GM21825 (cell line): ENCODE results near the gene PLOD3.
"Not testable (repeated sequence)": the region's sequence is repeated elsewhere in the genome, so short reads cannot be mapped to it uniquely, and the experiment has no call there.

Experiments used
- ATAC-seq: cut with Tn5 transposase; IDR thresholded peaks from one replicate; pipeline ENCODE4 v1.9.1; 2021; ENCODE audit warnings: mild to moderate bottlenecking, moderate library complexity; ENCODE audit not compliant: unreplicated experiment

PLOD3 gene

DNA sequence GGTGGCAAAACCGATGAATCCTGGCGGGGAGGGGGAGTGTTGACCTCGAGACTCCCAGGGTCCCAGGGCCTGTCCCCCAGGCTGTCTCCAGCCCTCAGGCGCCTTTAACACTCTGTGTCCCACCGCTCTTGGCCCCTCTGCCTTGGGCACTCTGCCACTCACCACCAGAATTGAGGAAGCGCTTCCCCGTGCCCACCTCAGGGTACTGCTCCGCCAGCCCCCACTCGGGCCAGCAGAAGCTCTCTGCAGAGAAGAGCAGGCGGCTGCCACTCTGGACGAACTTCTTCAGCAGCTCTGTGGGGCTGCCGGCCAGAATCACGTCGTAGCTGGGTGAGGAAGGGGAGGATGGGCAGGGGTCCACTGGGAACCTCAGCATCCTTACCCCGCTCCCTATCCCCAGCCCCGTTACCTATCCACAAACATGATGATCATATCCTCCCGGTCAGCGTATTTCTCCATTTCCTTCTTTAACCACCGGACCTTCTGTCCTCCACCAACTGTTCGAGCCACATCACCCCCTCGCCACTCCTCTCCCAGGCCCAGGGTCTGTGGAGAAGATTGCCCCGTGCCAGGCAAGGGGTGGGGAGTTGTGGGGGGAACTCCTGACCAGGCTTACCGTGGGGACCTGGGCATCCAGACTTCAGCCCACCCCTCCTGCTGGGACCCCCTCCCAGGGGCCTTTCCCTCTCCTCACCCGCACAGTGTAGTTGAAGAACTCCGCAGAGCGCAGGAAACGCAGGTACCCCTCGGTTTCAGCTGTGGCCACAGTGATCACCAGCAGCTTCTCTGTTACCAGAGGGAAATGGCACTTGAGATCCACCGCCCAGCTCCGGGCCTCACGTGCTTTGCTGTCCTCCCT is 1.2 kb downstream of the PLOD3 start:
- peak; percentile 2 for ATAC-seq

DNA sequence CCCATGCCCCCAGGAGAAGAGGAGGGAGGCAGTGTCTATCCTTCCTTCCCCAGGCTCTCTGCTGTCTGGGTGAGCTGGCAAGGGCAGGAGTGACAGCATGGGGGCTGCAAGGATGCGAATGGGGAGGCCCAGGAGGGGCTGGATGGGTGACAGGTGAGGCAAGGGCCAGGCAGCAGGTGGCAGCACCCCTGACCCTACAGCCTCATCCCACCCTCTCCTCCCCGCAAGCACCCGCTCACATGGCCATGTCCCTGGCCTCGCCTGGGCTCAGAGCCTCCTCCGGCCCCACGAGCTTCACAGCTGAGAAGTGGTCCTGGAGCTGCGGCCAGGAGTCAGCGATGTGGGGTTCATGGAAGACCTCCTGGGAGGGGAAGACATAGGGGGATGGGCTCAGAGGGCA is 5.4 kb downstream of the PLOD3 start:
- no peak for ATAC-seq

DNA sequence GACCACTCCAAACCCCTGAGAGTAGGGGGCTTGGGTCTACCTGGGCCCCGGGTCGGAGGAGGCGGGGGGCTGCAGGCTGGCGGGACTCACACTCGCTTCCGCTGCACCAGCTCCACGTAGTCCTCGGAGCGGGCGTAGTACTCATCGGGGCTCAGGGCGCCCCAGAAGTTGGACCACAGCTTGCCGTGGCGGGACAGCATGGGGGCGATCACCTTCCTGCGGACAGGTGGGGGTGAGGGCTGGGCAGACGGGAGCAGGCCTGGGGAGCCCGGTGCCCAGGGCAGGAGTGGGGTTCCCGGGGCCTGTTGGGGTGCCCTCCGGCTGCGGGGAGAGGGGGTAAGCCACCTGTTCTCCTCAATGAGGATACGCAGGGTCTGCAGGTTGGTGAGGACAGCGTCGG is 5.9 kb downstream of the PLOD3 start:
- no peak for ATAC-seq

DNA sequence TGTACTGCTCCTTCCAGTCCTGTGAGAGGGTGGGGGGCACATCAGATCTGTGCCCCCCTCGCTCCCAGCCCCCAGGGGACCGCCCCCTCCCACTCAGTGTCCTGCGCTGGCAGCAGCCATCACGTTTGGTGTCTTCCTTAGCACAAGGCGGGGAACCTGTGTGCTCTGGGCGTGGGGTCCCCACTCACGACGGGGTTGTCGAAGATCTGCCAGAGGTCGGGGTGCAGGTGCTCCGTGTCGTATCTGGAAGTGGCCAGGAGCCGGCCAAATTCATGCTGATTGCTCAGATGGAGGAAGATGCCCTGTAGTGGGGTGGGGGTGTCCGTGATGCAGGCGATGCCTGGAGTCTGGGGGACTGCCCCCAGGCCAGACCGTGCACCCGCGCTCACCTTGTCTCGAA is 7.2 kb downstream of the PLOD3 start:
- no peak for ATAC-seq

DNA sequence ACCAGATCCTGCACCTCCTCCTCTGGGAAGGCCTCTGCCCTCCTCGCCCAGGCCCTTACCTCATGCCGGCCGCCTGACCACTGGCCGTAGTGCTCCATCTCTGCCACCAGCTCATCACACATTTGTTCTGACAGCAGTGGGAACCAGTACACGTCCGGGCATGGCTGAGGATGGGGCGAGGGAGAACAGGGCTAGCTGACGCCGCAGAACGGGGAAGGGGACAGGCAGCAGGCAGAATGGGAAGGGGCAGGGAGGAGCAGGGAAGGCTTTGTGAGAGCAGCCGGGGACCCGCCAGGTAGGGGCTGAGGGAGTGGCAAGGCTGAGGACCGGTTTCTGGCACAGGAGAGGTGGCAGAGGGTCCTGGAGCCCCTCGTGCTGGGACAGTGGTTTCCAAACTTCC is 8.6 kb downstream of the PLOD3 start:
- no peak for ATAC-seq

DNA sequence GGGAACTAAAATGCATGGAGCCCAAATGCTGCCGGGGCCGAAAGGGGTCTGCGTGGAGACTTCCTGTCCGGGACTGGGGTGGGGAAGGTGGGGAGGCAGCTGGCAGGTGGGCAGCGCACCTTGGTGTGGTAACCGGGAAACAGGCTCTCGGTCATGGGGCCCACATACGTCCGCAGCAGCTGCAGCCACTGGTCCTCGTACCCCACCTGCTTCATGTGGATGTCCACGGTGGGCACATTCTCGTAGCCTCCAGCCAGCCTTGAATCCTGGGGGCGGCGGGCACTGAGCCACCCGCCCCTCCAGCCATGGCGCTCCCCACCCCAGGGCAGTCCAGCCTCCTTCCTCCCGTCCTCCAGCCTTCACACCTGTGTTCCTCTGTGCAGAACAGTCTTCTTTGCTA is 9.9 kb downstream of the PLOD3 start:
- ATAC-seq: no peak

DNA sequence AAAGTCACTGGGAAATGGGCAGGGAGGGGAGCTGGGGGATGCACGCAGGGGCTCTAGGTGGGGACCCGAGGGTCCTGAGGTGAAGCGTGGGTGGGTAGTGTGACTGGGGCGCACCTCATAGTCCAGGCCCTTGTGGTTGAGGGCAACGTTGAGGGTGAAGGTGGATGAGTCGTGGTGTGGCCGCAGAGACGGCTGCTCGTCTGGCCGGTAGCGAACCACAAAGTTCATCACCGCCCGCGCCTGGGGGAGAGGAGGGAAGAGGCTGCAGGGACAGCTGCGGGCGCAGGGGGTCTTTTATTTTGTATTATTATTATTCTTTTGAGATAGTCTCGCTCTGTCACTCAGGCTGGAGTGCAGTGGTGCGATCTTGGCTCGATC is 10.7 kb downstream of the PLOD3 start:
- no peak for ATAC-seq

DNA sequence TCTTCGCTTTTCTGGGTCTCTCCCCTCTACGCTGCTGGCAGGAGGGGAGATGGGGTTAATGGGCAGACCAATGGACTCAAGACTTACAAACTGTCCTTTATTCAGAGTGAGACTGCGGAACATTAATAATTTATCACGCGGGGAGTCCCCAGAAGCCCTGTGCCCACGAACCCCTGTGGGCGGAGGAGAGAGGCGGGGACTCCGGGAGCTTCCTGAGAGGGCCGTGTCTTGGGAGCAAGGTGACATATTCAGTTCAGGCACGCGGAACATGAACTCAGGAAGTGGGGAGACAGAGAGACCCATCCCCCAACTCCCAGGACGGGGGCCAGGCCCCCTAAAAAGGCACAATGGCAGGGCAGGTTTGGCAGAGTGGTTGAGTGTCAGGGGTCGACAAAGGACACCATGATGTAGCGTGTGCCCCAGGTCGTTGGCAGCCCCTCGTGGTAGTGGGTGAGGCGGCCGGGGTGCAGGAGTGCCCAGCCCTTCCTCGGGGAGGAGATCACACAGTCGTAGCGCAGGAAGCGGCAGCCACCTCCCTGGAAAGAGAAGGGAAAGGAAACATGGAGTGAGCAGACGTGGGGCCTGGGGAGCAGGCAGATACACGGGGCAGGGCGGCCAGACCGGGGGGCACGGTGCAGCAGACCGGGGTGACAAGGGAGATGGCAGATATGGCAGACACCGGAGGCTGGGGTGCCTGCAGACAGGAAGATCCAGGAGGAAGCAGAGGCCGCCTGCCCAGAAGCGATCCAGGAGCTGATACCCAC is 11.3 kb downstream of the PLOD3 start:
- ATAC-seq: no peak

DNA sequence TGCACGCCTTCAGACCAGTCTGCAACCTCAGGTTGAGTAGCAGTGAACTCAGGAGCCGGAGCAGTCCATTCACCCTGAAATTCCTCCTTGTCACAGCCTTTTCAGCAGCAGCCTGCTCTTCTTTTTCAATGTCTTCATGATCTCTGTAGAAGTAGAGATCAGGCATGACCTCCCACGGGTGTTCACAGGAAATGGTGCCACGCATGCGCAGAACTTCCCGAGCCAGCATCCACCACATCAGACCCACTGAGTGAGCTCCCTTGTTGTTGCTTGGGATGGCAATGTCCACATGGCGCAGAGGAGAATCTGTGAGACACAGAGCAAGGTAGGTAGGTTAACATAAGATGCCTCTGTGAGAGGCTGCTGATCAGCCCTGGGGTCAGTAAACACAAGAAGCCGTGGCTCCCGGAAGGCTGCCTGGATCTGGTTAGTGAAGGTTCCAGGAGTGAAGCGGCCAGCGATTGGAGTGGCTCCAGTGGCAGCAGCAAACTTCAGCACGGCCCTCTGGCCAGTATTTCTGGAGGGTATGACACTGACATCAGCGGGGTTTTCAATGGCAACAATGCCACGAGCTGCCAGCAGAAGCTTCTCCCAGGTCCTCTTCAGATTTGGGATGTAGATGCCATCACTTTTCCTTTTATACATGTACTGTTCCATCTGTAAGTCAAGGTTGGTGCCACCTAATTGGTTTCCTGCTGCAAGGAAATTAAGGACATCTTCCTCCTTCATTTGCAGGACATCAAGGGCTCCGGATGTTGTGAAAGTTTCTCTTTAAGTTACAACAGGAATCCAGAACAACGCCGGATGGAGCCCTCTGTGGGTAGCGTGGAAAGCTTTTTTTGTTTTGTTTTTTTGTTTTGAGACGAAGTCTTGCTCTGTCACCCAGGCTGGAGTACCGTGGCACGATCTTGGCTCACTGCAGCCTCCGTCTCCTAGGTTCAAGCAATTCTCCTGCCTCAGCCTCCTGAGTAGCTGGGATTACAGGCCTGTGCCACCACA is 13.3 kb downstream of the PLOD3 start:
- not testable (repeated sequence) for ATAC-seq

DNA sequence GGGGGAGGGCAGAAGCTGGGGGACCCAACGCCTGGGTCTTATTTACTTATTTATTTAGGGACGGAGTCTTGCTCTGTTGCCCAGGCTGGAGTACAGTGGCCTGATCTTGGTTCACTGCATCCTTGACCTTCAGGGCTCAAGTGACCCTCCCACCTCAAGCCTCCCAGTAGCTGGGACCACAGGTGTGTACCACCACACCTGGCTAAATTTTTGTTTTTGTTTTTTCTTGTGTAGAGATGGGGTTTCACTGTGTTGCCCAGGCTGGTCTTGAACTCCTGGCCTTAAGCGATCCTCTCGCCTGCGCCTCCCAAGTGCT is 14.8 kb downstream of the PLOD3 start:
- ATAC-seq: no peak

DNA sequence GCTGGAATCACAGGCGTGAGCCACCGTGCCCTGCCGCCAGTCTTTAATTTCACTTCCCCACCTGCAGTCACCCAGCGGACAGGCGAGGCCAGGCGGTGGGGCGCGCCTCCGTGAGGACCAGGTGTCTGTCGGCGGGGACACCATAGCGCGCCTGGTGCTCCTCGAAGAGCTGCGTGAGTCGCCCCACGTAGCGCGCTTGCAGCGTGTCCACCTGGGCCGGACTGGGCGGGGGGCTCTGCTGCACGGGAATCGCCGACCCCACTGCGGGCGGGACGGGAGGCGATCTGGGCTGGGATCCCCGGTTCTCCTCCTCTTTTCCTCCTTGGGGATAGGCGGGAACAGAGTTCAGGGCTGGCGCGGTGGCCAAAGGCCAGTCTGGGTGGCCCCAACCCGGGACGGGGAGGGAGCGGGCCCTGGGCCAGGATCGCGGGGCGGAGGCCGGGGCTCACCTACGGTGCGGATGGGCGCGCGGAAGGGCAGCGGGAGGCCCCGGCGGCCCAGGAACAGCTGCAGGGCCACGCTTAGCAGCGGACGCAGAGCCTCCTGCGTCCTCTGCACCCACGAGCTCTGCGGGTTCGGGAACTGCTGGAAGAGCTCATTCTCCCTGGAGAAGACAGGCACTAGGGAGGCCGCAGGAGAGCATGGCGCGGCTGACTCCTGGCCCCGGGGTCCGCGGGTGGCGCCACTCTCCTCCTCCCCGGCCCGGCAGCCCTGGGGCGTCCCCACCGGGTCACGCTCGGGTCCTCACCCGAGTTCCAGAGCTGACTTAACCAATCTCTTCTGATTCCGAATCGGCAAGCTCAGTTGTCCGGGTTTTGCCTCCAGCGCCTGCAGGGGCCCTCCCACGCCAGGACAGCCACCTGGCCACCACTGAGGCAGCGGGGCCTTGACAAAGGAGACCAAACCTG is 15.4 kb downstream of the PLOD3 start:
- no peak for ATAC-seq

DNA sequence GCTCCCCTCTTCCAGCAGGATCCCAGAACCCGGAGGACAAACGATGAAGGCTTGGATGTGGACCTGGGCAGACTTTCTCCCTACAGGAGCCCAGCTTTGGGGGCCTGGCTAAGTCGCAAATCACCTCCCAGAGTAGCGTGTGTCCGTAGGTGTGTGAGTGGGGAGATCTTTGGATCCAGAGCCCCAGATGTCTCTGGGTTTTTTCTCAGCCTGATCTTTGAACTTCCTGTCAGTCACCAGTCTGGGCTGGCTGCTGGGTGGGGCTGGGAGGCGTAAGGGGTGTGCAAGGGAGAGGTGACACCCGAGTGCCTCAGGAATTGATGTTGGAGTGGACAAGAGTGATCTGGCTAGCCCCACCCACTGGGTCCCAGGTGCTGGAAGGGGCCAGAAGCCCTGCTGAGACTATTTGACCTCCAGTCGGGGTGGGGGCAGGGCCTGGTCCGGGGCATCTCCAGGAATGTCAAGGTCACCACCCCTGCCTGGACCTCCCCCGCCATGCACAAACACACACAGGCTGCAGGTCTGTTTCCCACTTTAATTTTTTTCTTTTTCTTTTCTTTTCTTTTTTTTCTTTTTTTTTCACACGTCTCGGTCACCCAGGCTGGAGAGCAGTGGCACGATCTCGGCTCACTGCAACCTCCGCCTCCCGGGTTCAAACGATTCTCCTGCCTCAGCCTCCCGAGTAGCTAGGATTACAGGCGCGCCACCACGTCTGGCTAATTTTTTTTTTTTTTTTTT is 16.4 kb downstream of the PLOD3 start, which contains the start of gene MOGAT3:
Gene MOGAT3, minus strand, starts transcription at position 175 of the 738 bp plus-strand sequence. CDS start 182 bp downstream, outside the sequence.
- no peak for ATAC-seq

DNA sequence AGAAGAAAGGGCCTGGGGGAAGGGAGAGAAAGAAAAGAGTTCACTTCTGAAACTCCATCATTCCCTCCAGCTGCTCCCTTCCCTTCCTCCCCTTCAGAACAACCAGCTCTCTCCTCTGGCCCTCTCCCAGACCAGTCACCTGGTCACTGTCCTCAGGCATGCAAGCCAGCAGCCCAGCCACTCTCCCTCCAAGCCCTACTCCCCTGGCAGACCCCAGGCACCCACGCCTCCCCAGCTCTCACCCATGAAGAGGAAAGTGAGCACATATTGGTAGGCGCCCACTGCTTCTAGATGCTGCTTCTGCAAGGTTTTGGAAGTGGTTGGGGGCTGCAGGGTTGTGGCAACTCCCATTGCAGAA is 16.9 kb downstream of the PLOD3 start:
- ATAC-seq: no peak

DNA sequence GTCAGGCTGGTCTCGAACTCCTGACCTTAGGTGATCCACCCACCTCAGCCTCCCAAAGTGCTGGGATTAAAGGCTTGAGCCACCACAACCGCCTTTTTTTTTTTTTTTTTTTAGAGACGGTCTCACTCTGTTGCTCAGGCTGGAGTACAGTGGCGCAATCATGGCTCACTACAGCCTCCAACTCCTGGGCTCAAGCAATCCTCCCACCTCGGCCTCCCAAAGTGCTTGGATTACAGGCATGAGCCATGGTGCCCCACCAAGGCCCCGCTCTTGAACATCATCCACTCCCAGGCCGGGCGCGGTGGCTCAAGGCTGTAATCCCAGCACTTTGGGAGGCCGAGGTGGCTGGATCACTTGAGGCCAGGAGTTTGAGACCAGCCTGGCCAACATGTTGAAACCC is 17.9 kb downstream of the PLOD3 start:
- ATAC-seq: not testable (repeated sequence)

DNA sequence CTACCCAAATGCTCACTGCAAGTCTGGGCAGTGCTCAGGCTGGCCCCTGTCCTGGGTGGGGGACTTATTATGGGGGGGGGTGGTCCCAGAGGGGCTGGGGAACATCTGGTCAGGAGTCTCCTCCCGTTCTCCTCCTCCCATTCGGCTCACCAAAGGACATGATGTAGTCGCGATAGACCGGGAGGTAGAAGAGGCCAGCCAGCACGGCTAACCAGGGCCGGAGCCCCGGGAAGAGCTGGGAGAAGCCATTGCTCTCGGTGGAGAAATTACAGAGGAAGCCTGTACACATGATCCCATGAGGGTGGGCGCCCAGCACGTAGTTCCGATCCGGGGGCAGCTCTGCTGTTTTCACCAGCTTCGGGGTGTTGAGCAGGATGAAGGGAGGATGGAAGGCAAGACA is 18.9 kb downstream of the PLOD3 start:
- ATAC-seq: no peak

DNA sequence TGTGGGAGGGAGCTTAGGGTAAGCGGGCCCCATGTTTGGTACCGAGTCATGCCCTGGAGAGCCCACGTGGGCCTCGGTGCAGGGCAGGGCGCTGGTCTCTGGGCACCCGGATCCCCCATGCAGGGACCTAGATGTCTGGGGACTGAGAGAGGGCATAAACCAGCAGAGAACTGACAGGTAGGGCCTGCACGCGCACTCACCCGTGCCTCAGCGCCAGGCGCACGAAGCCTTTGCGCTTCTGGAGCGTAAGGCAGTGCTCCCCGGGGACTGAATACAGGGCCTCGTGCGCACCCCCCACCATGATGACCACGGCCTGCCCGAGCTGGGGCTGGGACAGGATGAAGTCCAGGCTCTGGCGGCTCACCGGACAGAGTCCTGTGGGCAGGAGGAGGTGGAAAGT is 19.4 kb downstream of the PLOD3 start:
- ATAC-seq: no peak

DNA sequence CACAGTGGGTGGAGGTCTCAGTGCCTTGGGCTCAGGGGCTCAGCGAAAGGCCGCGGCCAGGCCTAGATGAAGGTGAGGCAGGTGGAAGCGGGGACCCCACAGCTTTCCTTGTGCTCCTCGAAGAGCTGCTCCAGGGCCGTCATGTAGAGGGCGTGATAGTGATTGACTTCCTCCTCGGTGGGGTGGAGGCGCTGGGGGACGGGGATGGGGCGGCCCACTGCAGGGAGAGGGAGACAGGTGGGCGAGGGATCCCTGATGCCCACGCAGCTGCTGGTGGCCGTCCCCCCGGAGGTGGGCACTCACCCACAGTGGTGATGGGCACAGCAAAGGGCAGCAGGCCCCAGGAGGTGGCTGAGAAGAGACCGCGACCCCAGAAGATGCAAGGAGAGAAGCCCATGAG is 21.5 kb downstream of the PLOD3 start:
- no peak for ATAC-seq

DNA sequence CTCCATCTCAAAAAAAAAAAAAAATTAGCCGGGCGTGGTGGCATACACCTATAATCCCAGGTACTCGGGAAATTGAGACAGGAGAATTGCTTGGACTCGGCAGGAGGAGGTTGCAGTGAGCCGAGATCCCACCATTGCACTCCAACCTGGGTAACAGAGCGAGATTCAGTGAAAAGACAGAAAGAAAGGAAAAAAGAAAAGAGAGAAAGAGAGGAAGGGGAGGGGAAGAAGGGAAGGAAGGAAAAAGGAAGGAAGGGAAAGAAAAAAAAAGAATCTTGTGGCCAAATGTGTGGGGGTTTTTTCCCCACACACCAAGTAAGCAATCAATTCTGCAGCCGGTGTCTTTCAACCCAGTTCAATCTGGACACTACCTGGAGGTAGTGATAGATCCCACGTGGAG is 28.3 kb downstream of the PLOD3 start:
- ATAC-seq: no peak

DNA sequence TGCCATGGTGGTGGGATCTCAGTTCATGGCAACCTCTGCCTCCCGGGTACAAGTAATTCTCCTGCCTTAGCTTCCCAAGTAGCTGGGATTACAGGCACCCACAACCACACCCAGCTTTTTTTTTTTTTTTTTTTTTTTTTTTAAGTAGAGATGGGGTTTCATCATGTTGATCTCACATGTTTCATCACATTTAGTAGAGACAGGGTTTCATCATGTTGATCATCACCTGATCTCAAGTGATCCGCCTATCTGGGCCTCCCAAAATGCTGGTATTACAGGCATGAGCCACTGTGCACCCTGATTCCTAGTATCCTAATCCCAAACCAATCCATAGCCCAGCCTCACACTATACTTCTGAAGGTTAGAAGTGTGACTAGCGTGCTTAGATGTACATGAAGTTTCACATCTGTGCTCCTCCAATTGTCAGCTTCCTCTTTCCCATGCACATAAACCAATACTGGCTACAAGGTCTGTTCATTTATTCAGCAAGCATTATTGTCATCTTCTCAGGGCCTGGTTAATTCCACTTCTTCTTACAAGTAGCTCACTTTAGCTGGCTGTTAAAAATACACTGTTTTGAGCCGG is 30.4 kb downstream of the PLOD3 start:
- no peak for ATAC-seq
